PC-3 (cell line): ENCODE data around the gene FGFRL1. TPM values are rescaled to one million over a fixed set of nuclear protein-coding genes. Genes with fewer than 3 reads are reported as not detected.

Source experiments
- ATAC-seq: fragments of 200-7000 bp; cut with Tn5 transposase; 2 replicates; pipeline ENCODE4 v1.9.1; 2020; ENCODE audit warnings: mild to moderate bottlenecking, moderate library complexity
- BruUV-seq: library from RNA; stranded (reverse); fragments of 400-500 nt; replicated peaks from 2 replicates; lab custom pipeline; 2021; lab: Mats Ljungman, UMichigan
- CTCF ChIA-PET: fragments of 300-600 bp; sonication (Branson Sonifier 250); formaldehyde crosslinking; loops from one replicate; lab custom pipeline; 2022; ENCODE audit warnings: antibody characterized with exemption; lab: Charles Lee
- POLR2A ChIA-PET: fragments of 300-600 bp; sonication (Branson Sonifier 250); formaldehyde crosslinking; loops from one replicate; lab custom pipeline; 2022; ENCODE audit warnings: antibody characterized with exemption; ENCODE audit not compliant: unreplicated experiment; lab: Charles Lee
- DNase-seq: peaks from one replicate; pipeline ENCODE4 v3.0.0-alpha.2; 2015
- H2AFZ ChIP-seq: fragments of 300-600 bp; sonication (generic); 2 replicates; pipeline ENCODE4 v1.6.0; 2016; ENCODE audit warnings: antibody characterized with exemption, low read length
- H3F3A ChIP-seq: fragments of 300-600 bp; sonication (generic); one replicate; pipeline ENCODE4 v1.6.0; 2017; ENCODE audit warnings: antibody characterized with exemption, low read length, control low read depth, mild to moderate bottlenecking; ENCODE audit not compliant: unreplicated experiment
- H3K27ac ChIP-seq: fragments of 300-600 bp; sonication (generic); 2 replicates; pipeline ENCODE4 v1.5.1; 2016; ENCODE audit warnings: mild to moderate bottlenecking, low read length
- H3K27me3 ChIP-seq: fragments of 300-600 bp; sonication (generic); 2 replicates; pipeline ENCODE4 v1.6.1; 2016; ENCODE audit warnings: low read length, mixed read lengths
- H3K36me3 ChIP-seq: fragments of 300-600 bp; sonication (generic); 2 replicates; pipeline ENCODE4 v1.6.1; 2016; ENCODE audit warnings: low read depth, mixed run types, low read length, mixed read lengths
- H3K4me1 ChIP-seq: fragments of 300-600 bp; sonication (generic); 2 replicates; pipeline ENCODE4 v1.5.1; 2016; ENCODE audit warnings: low read length; ENCODE audit not compliant: insufficient read depth
- H3K4me2 ChIP-seq: fragments of 300-600 bp; sonication (generic); 2 replicates; pipeline ENCODE4 v1.6.0; 2016; ENCODE audit warnings: low read length
- H3K4me3 ChIP-seq: fragments of 300-600 bp; sonication (generic); 2 replicates; pipeline ENCODE4 v1.5.1; 2016; ENCODE audit warnings: mild to moderate bottlenecking, low read length, mixed read lengths
- H3K79me2 ChIP-seq: fragments of 300-600 bp; sonication (generic); 2 replicates; pipeline ENCODE4 v1.6.1; 2017; ENCODE audit warnings: low read length, mixed read lengths
- H3K9ac ChIP-seq: fragments of 300-600 bp; sonication (generic); 2 replicates; pipeline ENCODE4 v1.6.0; 2016; ENCODE audit warnings: mild to moderate bottlenecking, low read length
- H3K9me2 ChIP-seq: fragments of 300-600 bp; sonication (generic); replicated peaks from 2 replicates; pipeline ENCODE4 v1.6.1; 2016; ENCODE audit warnings: mixed run types, low read length, mixed read lengths
- H3K9me3 ChIP-seq: fragments of 300-600 bp; sonication (generic); 2 replicates; pipeline ENCODE4 v1.6.1; 2016; ENCODE audit warnings: low read length, mixed read lengths
- H4K20me1 ChIP-seq: fragments of 300-600 bp; sonication (generic); 2 replicates; pipeline ENCODE4 v1.6.1; 2016; ENCODE audit warnings: low read length, mixed read lengths
- EZH2 ChIP-seq: fragments of 300-600 bp; sonication (generic); IDR thresholded peaks from one replicate; pipeline ENCODE4 v1.6.1; 2017; ENCODE audit warnings: antibody characterized with exemption, mild to moderate bottlenecking, low read length; ENCODE audit not compliant: unreplicated experiment
- EZH2phosphoT487 ChIP-seq: fragments of 300-600 bp; sonication (generic); IDR thresholded peaks from 2 replicates; pipeline ENCODE4 v1.6.1; 2018; ENCODE audit warnings: mild to moderate bottlenecking, antibody characterized with exemption, low read length, borderline replicate concordance
- intact Hi-C: fragments of 100-400 bp; cut with micrococcal nuclease; formaldehyde crosslinking; loops from 2 replicates; pipeline ENCODE4 v1.9.0; 2023
- total RNA-seq: library from RNA; depleted of rRNA; stranded (reverse); fragments of >200 nt; gene quantifications from 2 replicates; pipeline ENCODE4 v1.2.3, GENCODE V29; 2014
- TF ChIP-seq, protein P1 (sequence below): fragments of 300-600 bp; sonication (generic); conservative IDR thresholded peaks from 2 replicates; pipeline ENCODE4 v1.5.1; 2017; ENCODE audit warnings: antibody characterized with exemption, low read depth, mild to moderate bottlenecking, low read length

The FGFRL1 gene
- total RNA-seq, 1 experiment from 2014 or later: 31.2 TPM

DNA sequence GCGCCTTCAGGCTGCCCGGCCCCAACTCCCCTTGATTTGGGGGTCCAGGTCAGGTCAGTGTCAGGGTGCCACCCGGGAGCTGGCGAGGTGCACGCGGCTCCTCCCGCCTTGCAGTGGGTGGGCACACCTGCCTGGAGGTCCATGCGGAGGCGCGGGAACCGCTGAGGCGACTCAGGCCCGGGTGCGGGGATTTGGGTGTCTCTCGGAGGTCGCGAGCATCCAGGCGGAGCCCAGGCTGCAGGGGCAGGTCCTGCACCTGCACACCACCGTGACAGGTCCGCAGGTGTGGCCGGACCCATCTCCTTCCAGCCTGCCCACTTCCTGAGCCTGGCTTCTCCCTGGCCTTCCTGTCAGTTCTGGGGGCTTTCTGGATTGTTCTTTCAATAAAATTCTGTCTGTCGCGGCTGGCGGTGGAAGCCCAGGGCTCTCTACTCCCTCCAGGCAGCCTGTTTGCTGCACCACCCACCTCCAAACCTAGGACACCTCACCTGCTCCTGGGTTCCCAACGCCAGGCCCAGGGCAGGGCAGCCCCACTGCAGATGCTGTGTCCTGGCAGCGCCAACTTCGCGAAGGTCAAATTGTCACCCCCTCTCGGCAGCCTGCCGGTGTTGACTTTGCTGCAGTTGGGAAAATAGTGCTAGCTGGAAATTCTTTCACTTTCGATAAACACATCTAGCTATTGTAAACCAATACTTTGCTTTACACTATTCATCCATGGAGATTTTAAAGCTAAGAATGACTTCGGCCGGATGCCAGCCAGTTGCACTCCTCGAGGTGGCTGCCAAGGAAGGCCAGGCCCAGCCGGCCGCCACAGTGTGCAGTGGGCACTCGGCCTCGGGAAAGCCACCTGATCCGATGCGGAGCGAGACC, 35.9 kb downstream of the FGFRL1 start:
- TF ChIP-seq EZH2phosphoT487 (no peak), EZH2 (no peak)
- TF ChIP-seq, protein P1, sequence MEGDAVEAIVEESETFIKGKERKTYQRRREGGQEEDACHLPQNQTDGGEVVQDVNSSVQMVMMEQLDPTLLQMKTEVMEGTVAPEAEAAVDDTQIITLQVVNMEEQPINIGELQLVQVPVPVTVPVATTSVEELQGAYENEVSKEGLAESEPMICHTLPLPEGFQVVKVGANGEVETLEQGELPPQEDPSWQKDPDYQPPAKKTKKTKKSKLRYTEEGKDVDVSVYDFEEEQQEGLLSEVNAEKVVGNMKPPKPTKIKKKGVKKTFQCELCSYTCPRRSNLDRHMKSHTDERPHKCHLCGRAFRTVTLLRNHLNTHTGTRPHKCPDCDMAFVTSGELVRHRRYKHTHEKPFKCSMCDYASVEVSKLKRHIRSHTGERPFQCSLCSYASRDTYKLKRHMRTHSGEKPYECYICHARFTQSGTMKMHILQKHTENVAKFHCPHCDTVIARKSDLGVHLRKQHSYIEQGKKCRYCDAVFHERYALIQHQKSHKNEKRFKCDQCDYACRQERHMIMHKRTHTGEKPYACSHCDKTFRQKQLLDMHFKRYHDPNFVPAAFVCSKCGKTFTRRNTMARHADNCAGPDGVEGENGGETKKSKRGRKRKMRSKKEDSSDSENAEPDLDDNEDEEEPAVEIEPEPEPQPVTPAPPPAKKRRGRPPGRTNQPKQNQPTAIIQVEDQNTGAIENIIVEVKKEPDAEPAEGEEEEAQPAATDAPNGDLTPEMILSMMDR: no peak
- H4K20me1 ChIP-seq: no peaks in the 10 kb centered on the region
- intact Hi-C loops: no loop called here
- H3K79me2 ChIP-seq: no peaks in the 10 kb centered on the region
- no peak overlapping the region for H3K27ac ChIP-seq
- H3K4me2 ChIP-seq: peak overlapping the region; percentile 86
- H3F3A ChIP-seq: no peaks in the 10 kb centered on the region
- H3K9me3 ChIP-seq: no peaks in the 10 kb centered on the region
- ChIA-PET CTCF (no interaction called here), POLR2A (interaction anchor here (0.6 kb wide), 1 partner anchor 16 kb away, joined by 3 read pairs; no protein-coding TSS in a partner anchor)
- peak overlapping the region; percentile 82 for H2AFZ ChIP-seq
- H3K9me2 ChIP-seq: no peaks in the 10 kb centered on the region
- H3K36me3 ChIP-seq: no peaks in the 10 kb centered on the region
- peak overlapping the region; percentile 58; the same call in 1 of the 2 replicates for H3K4me3 ChIP-seq
- H3K4me1 ChIP-seq: peaks cover 20% of the 10 kb centered on the region
- no TSS peak for BruUV-seq
- H3K9ac ChIP-seq: no peak overlapping the region
- no peak for ATAC-seq
- peaks cover 4% of the 10 kb centered on the region for H3K27me3 ChIP-seq
- no peak for DNase-seq

DNA sequence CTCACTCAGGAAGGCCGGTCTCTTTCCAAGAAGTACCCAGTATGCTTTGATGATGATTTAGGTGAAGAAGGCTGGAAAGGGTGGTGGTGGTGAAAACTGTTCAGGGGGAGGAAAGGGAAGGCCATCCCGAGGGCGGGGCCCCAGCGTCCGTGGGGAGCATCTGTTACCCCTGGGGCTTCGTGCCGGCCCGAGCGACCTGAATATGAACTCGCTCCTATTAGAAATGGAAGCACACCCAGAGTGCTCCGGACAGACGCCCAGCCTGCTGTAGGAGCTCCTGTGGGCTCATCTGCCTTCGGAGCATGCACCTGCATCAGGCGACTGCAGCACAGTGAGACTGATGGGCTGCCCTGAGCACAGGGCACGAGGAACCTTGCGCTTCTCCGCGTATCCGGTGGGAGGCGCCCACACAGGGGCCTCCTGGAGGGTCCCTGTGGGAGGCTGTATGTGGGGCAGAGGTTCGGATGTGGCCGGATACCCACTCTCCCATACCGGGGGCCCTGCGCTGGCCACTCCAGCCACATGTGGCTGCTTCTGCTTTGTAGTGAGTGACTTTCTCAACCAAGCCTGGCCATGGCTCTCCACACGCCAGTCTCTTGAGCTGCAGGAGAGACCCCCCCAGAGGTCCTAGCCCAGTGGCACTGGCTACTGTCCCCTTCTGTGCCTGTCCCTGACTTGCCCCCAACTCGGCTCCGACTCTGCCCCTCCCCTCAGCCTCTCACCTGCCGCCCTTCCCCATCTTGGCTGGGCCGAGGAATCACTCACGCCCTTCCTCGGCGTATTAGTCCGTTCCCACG, 36.7 kb downstream of the FGFRL1 start:
- Histone ChIP-seq H3K9ac (no peak overlapping the region), H2AFZ (no peak overlapping the region), H3K4me3 (no peak overlapping the region), H3K9me3 (no peaks in the 10 kb centered on the region), H3K4me1 (peaks cover 25% of the 10 kb centered on the region), H3K27me3 (peaks cover 12% of the 10 kb centered on the region), H3K27ac (no peak overlapping the region), H3K9me2 (no peaks in the 10 kb centered on the region), H3K79me2 (no peaks in the 10 kb centered on the region), H4K20me1 (no peaks in the 10 kb centered on the region), H3K4me2 (peak overlapping the region; percentile 86; the same call in 1 of the 2 replicates), H3F3A (no peaks in the 10 kb centered on the region), H3K36me3 (no peaks in the 10 kb centered on the region)
- POLR2A ChIA-PET: no interaction called here
- TF ChIP-seq, protein P1: no peak
- intact Hi-C loops: no loop called here
- DNase-seq: no peak
- CTCF ChIA-PET: no interaction called here
- BruUV-seq: no TSS peak
- ATAC-seq: no peak
